Measurements from ENCODE around the gene GATB.
A peak's percentile ranks its signal among the peaks of the same experiment; 100 is the strongest.

The GATB gene

DNA sequence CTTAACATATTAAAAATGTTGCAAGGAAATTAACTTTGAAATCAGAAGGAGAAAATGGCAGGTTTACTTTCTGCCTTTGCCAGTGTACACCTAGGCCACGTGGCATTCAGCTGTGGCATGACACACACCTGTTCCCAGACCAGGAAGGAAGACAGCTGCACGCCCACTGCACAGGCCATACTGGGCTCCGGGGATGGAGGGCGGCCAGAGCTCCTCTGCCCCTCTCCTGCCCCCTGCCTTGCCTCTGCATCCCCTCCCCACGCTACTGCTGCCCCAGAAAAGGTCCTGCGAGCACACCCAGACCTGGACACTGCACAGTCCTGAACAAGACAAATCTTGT is 68.4 kb downstream of the GATB start:
- TF ChIP-seq BACH2 (CRISPR knock-in tag; IDR thresholded peaks at IDR 0.05; ENCODE audit: borderline replicate concordance) = no peak
- TF ChIP-seq ZNF70 (CRISPR knock-in tag; IDR thresholded peaks at IDR 0.05) = no peak
- no peak for TF ChIP-seq ZFP30 (CRISPR knock-in tag; IDR thresholded peaks at IDR 0.05)
- TF ChIP-seq CSRNP3 (CRISPR knock-in tag; IDR thresholded peaks at IDR 0.05) = no peak
- ATAC-seq = no peak

DNA sequence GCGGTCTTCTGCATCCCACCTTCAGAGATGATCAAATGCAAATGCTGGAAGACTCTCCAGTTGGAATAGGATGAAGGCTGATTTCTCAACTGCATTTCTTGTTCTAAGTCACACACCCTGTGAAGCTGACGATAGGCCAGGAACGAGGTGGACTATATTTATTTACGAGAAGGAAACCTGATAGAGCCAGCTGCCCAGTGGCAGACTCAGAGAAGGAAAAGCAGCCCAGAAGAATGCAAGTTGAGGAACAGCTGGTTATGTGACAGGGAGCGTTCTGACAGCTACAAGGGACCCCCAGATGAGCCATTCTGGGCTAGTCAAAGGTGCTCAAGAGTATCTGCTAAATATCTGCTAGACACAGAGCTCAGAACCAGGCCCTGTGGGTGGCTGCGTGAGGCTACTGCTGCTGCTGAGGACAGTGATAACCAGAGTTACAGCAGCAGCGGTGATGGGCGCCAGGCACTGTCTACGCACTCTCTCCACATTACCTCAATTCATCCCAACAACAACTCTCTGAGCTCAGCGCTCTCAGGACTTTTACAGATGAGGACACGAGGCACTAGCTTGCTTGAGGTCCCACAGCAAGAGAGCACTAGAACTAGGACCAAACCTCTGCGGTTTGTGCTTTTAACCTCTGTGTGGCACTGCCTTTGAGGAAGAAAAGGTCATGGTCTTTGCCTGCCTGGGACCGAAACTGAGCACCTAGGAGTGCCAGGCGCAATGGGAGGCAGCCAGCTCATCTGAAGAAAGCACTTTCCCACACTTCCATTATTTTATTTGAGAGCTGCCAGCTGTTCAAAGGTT is 69.0 kb downstream of the GATB start:
- ATAC-seq = no peak
- no peak for TF ChIP-seq CSRNP3 (CRISPR knock-in tag; IDR thresholded peaks at IDR 0.05)
- TF ChIP-seq ESRRG (CRISPR knock-in tag; IDR thresholded peaks at IDR 0.05) = no peak
- no peak for TF ChIP-seq PPARA (CRISPR knock-in tag; IDR thresholded peaks at IDR 0.05; ENCODE audit: borderline replicate concordance)
- TF ChIP-seq PATZ1 (CRISPR knock-in tag; IDR thresholded peaks at IDR 0.05; ENCODE audit: borderline replicate concordance) = no peak
- TF ChIP-seq ZFP30 (CRISPR knock-in tag; IDR thresholded peaks at IDR 0.05) = no peak
- TF ChIP-seq TCF4 (CRISPR knock-in tag; IDR thresholded peaks at IDR 0.05; ENCODE audit: borderline replicate concordance) = no peak
- no peak for TF ChIP-seq TOX (CRISPR knock-in tag; IDR thresholded peaks at IDR 0.05; ENCODE audit: borderline replicate concordance)
- TF ChIP-seq, protein P1, sequence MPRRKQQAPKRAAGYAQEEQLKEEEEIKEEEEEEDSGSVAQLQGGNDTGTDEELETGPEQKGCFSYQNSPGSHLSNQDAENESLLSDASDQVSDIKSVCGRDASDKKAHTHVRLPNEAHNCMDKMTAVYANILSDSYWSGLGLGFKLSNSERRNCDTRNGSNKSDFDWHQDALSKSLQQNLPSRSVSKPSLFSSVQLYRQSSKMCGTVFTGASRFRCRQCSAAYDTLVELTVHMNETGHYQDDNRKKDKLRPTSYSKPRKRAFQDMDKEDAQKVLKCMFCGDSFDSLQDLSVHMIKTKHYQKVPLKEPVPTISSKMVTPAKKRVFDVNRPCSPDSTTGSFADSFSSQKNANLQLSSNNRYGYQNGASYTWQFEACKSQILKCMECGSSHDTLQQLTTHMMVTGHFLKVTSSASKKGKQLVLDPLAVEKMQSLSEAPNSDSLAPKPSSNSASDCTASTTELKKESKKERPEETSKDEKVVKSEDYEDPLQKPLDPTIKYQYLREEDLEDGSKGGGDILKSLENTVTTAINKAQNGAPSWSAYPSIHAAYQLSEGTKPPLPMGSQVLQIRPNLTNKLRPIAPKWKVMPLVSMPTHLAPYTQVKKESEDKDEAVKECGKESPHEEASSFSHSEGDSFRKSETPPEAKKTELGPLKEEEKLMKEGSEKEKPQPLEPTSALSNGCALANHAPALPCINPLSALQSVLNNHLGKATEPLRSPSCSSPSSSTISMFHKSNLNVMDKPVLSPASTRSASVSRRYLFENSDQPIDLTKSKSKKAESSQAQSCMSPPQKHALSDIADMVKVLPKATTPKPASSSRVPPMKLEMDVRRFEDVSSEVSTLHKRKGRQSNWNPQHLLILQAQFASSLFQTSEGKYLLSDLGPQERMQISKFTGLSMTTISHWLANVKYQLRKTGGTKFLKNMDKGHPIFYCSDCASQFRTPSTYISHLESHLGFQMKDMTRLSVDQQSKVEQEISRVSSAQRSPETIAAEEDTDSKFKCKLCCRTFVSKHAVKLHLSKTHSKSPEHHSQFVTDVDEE (CRISPR knock-in tag; IDR thresholded peaks at IDR 0.05) = no peak
- TF ChIP-seq SNAI2 (CRISPR knock-in tag; IDR thresholded peaks at IDR 0.05) = no peak
- TF ChIP-seq ZNF70 (CRISPR knock-in tag; IDR thresholded peaks at IDR 0.05) = no peak
- no peak for TF ChIP-seq GLIS3 (CRISPR knock-in tag; IDR thresholded peaks at IDR 0.05)
- no peak for TF ChIP-seq ARNTL (CRISPR knock-in tag; IDR thresholded peaks at IDR 0.05; ENCODE audit: borderline replicate concordance, low read depth)
- no peak for TF ChIP-seq ZFP3 (CRISPR knock-in tag; IDR thresholded peaks at IDR 0.05)
- TF ChIP-seq RARB (CRISPR knock-in tag; IDR thresholded peaks at IDR 0.05) = no peak

DNA sequence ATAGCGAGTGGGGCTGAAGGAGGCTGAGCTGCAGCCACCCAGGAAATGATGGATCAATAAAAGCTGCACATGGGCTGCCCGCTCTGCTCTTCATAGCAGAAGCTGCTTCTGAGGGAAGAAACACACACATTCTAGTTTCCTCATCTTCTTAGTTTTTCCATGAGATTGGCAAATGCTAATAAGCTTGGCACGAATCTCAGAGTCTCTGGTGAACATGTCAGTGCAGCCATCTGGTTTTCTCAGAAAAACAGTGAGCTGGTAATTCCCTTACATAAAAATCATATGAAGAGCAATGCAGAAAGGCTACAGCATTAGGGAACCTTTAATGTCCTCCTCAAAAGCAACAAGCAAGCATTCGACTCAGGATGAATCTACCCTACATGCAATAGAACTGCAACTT is 69.9 kb downstream of the GATB start:
- peak; percentile 4 for ATAC-seq
- TF ChIP-seq BACH2 (CRISPR knock-in tag; IDR thresholded peaks at IDR 0.05; ENCODE audit: borderline replicate concordance) = no peak
- TF ChIP-seq CSRNP3 (CRISPR knock-in tag; IDR thresholded peaks at IDR 0.05) = no peak
- TF ChIP-seq ZNF8 (CRISPR knock-in tag; IDR thresholded peaks at IDR 0.05) = no peak
- no peak for TF ChIP-seq OSR1 (CRISPR knock-in tag; IDR thresholded peaks at IDR 0.05)
- no peak for TF ChIP-seq ZC3H10 (CRISPR knock-in tag; IDR thresholded peaks at IDR 0.05)
